MCF 10A (cell line): ENCODE data around the gene ODAD3. TPM values are rescaled to one million over a fixed set of nuclear protein-coding genes. Genes with fewer than 3 reads are reported as not detected.
"Not testable (repeated sequence)": the region's sequence is repeated elsewhere in the genome, so short reads cannot be mapped to it uniquely, and the experiment has no call there.

Experiments
- BruUV-seq: library from RNA; stranded (reverse); fragments of 400-500 nt; replicated peaks from 2 replicates; lab custom pipeline; 2021; lab: Mats Ljungman, UMichigan
- CTCF ChIA-PET: fragments of 300-600 bp; sonication (Branson Sonifier 250); formaldehyde crosslinking; extraction: SDS; loops from one replicate; lab custom pipeline; 2021; ENCODE audit warnings: antibody characterized with exemption, inconsistent platforms; lab: Yijun Ruan, JAX
- POLR2A ChIA-PET: fragments of 300-600, 350-650 bp; sonication (Branson Sonifier 250); formaldehyde crosslinking; extraction: SDS; loops from one replicate; lab custom pipeline; 2020; ENCODE audit warnings: antibody characterized with exemption, inconsistent platforms; lab: Yijun Ruan, JAX
- DNase-seq: peaks from one replicate; pipeline ENCODE4 v3.0.0-alpha.2; 2018; ENCODE audit not compliant: unreplicated experiment
- H3K27ac Mint-ChIP-seq: one replicate; pipeline ENCODE4 v1.8.0; 2022; ENCODE audit warnings: mild to moderate bottlenecking, low read depth, mixed read lengths; ENCODE audit not compliant: unreplicated experiment
- H3K27me3 Mint-ChIP-seq: one replicate; pipeline ENCODE4 v1.8.0; 2022; ENCODE audit warnings: mixed read lengths; ENCODE audit not compliant: insufficient read depth, unreplicated experiment
- H3K36me3 Mint-ChIP-seq: one replicate; pipeline ENCODE4 v1.8.0; 2022; ENCODE audit warnings: mild to moderate bottlenecking, moderate library complexity, mixed read lengths; ENCODE audit not compliant: insufficient read depth, unreplicated experiment
- H3K4me1 Mint-ChIP-seq: one replicate; pipeline ENCODE4 v1.8.0; 2022; ENCODE audit warnings: mixed read lengths; ENCODE audit not compliant: insufficient read depth, unreplicated experiment
- H3K4me3 Mint-ChIP-seq: one replicate; pipeline ENCODE4 v1.8.0; 2022; ENCODE audit warnings: mild to moderate bottlenecking, moderate library complexity, mixed read lengths; ENCODE audit not compliant: unreplicated experiment
- H3K9me3 Mint-ChIP-seq: one replicate; pipeline ENCODE4 v1.8.0; 2022; ENCODE audit warnings: mixed read lengths; ENCODE audit not compliant: unreplicated experiment
- intact Hi-C: fragments of 100-400 bp; cut with micrococcal nuclease; formaldehyde crosslinking; loops from 2 replicates; pipeline ENCODE4 v1.14.1; 2022
- total RNA-seq: library from RNA; stranded (reverse); gene quantifications from 2 replicates; pipeline ENCODE4 v1.2.3, GENCODE V29; 2022
- TF ChIP-seq, protein P1 (sequence below): fragments of 200-600 bp; IDR thresholded peaks from one replicate; pipeline ENCODE4 v1.8.0; 2022; ENCODE audit warnings: antibody characterized with exemption, mild to moderate bottlenecking; ENCODE audit not compliant: unreplicated experiment

Gene ODAD3
- total RNA-seq, 1 experiment from 2014 or later = 0.30 TPM

DNA sequence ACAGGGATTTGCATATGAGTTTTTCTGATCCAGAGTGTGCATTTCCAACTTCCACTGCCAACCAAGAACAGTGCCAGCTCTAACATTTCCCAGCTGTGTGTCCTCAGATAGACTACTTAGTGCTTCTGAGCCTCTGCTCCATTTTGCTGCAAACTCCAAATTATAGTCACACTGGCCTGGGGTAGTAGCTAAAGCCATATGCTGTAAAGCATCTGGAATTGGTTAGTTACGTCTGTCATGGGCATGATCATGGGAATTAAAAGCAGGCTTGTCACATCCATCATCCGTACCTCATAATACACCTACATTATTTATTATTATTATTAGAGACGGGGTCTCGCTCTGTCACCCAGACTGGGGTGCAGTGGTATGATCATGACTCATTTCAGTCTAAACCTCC is 38.8 kb upstream of the ODAD3 start:
- intact Hi-C loops = no loop called here
- Mint-ChIP-seq H3K27ac (no peak overlapping the region), H3K27me3 (peaks cover 12% of the 10 kb centered on the region), H3K4me3 (no peak overlapping the region), H3K4me1 (no peaks in the 10 kb centered on the region), H3K9me3 (no peaks in the 10 kb centered on the region), H3K36me3 (no peaks in the 10 kb centered on the region)
- BruUV-seq = no TSS peak
- DNase-seq = no peak
- TF ChIP-seq, protein P1, sequence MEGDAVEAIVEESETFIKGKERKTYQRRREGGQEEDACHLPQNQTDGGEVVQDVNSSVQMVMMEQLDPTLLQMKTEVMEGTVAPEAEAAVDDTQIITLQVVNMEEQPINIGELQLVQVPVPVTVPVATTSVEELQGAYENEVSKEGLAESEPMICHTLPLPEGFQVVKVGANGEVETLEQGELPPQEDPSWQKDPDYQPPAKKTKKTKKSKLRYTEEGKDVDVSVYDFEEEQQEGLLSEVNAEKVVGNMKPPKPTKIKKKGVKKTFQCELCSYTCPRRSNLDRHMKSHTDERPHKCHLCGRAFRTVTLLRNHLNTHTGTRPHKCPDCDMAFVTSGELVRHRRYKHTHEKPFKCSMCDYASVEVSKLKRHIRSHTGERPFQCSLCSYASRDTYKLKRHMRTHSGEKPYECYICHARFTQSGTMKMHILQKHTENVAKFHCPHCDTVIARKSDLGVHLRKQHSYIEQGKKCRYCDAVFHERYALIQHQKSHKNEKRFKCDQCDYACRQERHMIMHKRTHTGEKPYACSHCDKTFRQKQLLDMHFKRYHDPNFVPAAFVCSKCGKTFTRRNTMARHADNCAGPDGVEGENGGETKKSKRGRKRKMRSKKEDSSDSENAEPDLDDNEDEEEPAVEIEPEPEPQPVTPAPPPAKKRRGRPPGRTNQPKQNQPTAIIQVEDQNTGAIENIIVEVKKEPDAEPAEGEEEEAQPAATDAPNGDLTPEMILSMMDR = no peak
- CTCF ChIA-PET = interaction anchor here (0.8 to 1.6 kb wide), 3 partner anchors 9 to 97 kb away, joined by 3 to 5 read pairs (median 4); no protein-coding TSS in a partner anchor
- POLR2A ChIA-PET = no interaction called here

DNA sequence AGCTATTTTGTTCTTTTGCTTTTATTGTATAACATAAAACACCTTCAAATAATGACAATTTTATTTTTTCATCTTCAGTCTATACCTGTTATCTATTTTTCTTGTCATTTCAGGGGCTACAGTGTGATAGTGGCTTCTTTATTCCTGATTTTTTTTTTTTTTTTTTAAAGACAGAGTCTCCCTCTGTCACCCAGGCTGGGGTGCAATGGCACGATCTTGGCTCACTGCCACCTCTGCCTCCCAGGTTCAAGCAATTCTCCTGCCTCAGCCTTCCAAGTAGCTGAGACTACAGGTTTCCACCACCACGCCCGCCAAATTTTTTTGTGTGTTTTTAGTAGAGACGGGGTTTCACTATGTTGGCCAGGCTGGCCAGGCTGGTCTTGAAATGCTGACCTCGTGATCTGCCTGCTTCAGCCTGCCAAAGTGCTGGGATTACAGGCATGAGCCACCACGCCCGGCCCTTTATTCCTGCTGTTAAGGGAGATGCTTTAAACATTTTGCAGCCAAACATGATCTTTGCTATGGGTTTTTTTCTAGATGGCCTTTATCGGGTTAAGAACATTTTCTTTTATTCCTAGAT is 33.4 kb upstream of the ODAD3 start:
- H3K36me3 Mint-ChIP-seq, H3K4me3 Mint-ChIP-seq, H3K4me1 Mint-ChIP-seq, H3K9me3 Mint-ChIP-seq, DNase-seq, H3K27ac Mint-ChIP-seq, intact Hi-C loops, BruUV-seq: not testable (repeated sequence)
- peaks cover 12% of the 10 kb centered on the region for H3K27me3 Mint-ChIP-seq
- ChIA-PET POLR2A (interaction anchor here (0.5 kb wide), 1 partner anchor 1809 kb away, joined by 3 read pairs; no protein-coding TSS in a partner anchor), CTCF (interaction anchor here (0.6 to 1.4 kb wide), 7 partner anchors 14 to 137 kb away, joined by 3 to 5 read pairs (median 4); no protein-coding TSS in a partner anchor)

DNA sequence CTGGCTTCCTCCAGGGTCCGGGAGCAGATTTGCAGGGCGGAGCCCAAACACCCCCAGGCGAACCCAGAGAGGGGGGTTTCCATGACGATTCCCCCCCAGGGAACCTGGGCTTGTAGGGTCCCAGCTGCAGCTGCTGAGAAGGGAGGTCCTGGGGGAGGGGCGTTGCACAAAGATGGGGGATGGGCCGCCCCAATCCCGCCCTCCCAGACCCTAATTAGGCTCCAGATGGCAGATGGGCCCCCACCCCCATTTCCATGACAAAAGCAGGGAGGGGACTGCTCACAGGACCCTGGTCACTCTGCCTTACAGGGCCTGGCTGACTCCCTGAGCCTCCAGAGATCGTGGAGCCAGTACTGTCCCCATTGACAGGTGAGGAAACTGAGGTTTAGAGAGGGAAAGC is 30.7 kb upstream of the ODAD3 start:
- Mint-ChIP-seq H3K27ac (no peak overlapping the region), H3K4me1 (no peaks in the 10 kb centered on the region)

DNA sequence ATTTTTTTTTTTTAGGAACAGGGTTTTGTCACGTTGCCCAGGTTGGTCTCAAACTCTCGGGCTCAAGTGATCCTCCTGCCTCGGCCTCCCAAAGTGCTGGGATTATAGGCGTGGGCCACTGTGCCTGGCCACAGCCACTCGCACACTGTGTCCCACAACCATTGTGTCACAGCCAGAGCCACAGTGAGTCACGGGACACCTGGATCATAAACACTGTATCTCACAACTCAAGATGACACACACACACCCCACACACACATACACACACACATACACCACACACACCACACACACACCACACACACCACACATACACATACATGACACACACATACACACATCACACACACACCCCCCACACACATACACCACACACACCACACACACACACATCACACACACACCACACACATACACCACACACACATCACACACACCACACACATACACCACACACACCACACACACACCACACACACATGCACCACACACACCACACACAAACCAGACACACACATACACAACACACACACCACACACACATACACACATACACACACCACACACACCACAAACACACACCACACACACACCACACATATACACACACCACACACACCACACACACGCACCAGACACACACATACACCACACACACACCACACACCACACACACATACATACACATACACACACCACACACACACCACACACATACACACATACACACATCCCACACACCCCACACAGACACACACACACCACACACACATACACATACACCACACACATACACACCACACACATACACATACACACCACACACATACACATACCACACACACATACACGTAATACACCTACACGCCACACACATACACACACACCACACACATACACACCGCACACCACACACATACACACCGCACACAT is 29.7 kb upstream of the ODAD3 start:
- H3K27me3 Mint-ChIP-seq = peaks cover 14% of the 10 kb centered on the region
- TF ChIP-seq, protein P1 = no peak
- no peaks in the 10 kb centered on the region for H3K9me3 Mint-ChIP-seq
- no peaks in the 10 kb centered on the region for H3K36me3 Mint-ChIP-seq
- POLR2A ChIA-PET = no interaction called here
- H3K4me3 Mint-ChIP-seq = no peak overlapping the region
- intact Hi-C loops = no loop called here
- H3K4me1 Mint-ChIP-seq = no peaks in the 10 kb centered on the region
- DNase-seq = no peak
- BruUV-seq = no TSS peak
- CTCF ChIA-PET = no interaction called here
- no peak overlapping the region for H3K27ac Mint-ChIP-seq

More for the DNA sequence above, 30.7 kb upstream of the ODAD3 start:
- CTCF ChIA-PET = no interaction called here
- Mint-ChIP-seq H3K9me3 (no peaks in the 10 kb centered on the region), H3K4me3 (no peak overlapping the region), H3K36me3 (no peaks in the 10 kb centered on the region), H3K27me3 (peaks cover 4% of the 10 kb centered on the region)
- no peak for DNase-seq
- intact Hi-C loops = no loop called here
- TF ChIP-seq, protein P1 = no peak
- POLR2A ChIA-PET = no interaction called here
- no TSS peak for BruUV-seq
